SK-N-MC (cell line): ENCODE data around the gene CNST.

Experiments
- EZH2 ChIP-seq: fragments of 200-600 bp; sonication (generic); IDR thresholded peaks from one replicate; pipeline ENCODE4 v1.6.1; 2017; ENCODE audit warnings: antibody characterized with exemption
- POLR2AphosphoS5 ChIP-seq: IDR thresholded peaks from 2 replicates; pipeline ENCODE4 v1.6.1; 2012; ENCODE audit warnings: mild to moderate bottlenecking, low read depth, low read length, borderline replicate concordance

- TF ChIP-seq EZH2: no peak
- no peak for TF ChIP-seq POLR2AphosphoS5
These were observed 103.4 kb downstream of the CNST start for GRCh38 chr1:246669659-246670058.
